ENCODE results near the gene DNAJC24. TPM values are rescaled to one million over a fixed set of nuclear protein-coding genes. Genes with fewer than 3 reads are reported as not detected.

Gene DNAJC24
- total RNA-seq, 2 donors from 2014 or later = 23.9 to 28.6 TPM

GRCh38 chr11:31351168-31351567 is 18.5 kb upstream of the DNAJC24 start:
- H3K4me3 ChIP-seq (ENCODE audit: low read length) = no peak overlapping the region
- Mint-ChIP-seq H3K27ac (no peak overlapping the region), H3K4me3 (no peak overlapping the region), H3K4me1 (peaks cover 17% of the 10 kb centered on the region), H3K9me3 (no peaks in the 10 kb centered on the region), H3K27me3 (ENCODE audit: insufficient read depth) (no peaks in the 10 kb centered on the region), H3K36me3 (ENCODE audit: low read depth) (no peaks in the 10 kb centered on the region)
- no peak for DNase-seq
- no peak overlapping the region for H3K9ac ChIP-seq (ENCODE audit: extremely low read depth, low read length, poor library complexity, severe bottlenecking)
- H3K27ac ChIP-seq (ENCODE audit: low read depth, low read length) = no peak overlapping the region
- TF ChIP-seq CTCF (conservative IDR thresholded peaks at IDR 0.05) = no peak
- H3K9me3 ChIP-seq (ENCODE audit: control insufficient read depth, low read length) = no peaks in the 10 kb centered on the region
- no peaks in the 10 kb centered on the region for H3K36me3 ChIP-seq (ENCODE audit: control insufficient read depth, insufficient read depth, low read length)
- H3K4me1 ChIP-seq (ENCODE audit: control insufficient read depth, insufficient read depth, low read length) = no peaks in the 10 kb centered on the region
- H3K27me3 ChIP-seq (ENCODE audit: control insufficient read depth, insufficient read depth, low read length, poor library complexity, severe bottlenecking) = no peaks in the 10 kb centered on the region

- Mint-ChIP-seq H3K27me3 (ENCODE audit: insufficient read depth) (no peaks in the 10 kb centered on the region), H3K4me1 (peaks cover 13% of the 10 kb centered on the region), H3K36me3 (ENCODE audit: low read depth) (no peaks in the 10 kb centered on the region), H3K9me3 (peaks cover 1% of the 10 kb centered on the region), H3K27ac (peak overlapping the region; percentile 55), H3K4me3 (no peak overlapping the region)
- WGBS, 2 experiments (ENCODE audit: insufficient coverage in 1 of 2, insufficient read length in 1 of 2) = 91 to 100% methylated on average over 1 to 2 of the region's 2 CpGs
- H3K27me3 ChIP-seq (ENCODE audit: control insufficient read depth, insufficient read depth, low read length, poor library complexity, severe bottlenecking) = no peaks in the 10 kb centered on the region
- H3K36me3 ChIP-seq (ENCODE audit: control insufficient read depth, insufficient read depth, low read length) = no peaks in the 10 kb centered on the region
- no peaks in the 10 kb centered on the region for H3K9me3 ChIP-seq (ENCODE audit: control insufficient read depth, low read length)
- no peak overlapping the region for H3K4me3 ChIP-seq (ENCODE audit: low read length)
- DNase-seq = no peak
- no peak overlapping the region for H3K9ac ChIP-seq (ENCODE audit: extremely low read depth, low read length, poor library complexity, severe bottlenecking)
- no peak overlapping the region for H3K27ac ChIP-seq (ENCODE audit: low read depth, low read length)
- H3K4me1 ChIP-seq (ENCODE audit: control insufficient read depth, insufficient read depth, low read length) = no peaks in the 10 kb centered on the region
- no peak for TF ChIP-seq CTCF (conservative IDR thresholded peaks at IDR 0.05)
Observed at GRCh38 chr11:31355131-31355530, 14.5 kb upstream of the DNAJC24 start.

- Histone ChIP-seq H3K36me3 (ENCODE audit: control insufficient read depth, insufficient read depth, low read length) (no peaks in the 10 kb centered on the region), H3K9me3 (ENCODE audit: control insufficient read depth, low read length) (no peaks in the 10 kb centered on the region), H3K4me1 (ENCODE audit: control insufficient read depth, insufficient read depth, low read length) (no peaks in the 10 kb centered on the region), H3K4me3 (ENCODE audit: low read length) (no peak overlapping the region), H3K27ac (ENCODE audit: low read depth, low read length) (no peak overlapping the region), H3K9ac (ENCODE audit: extremely low read depth, low read length, poor library complexity, severe bottlenecking) (no peak overlapping the region), H3K27me3 (ENCODE audit: control insufficient read depth, insufficient read depth, low read length, poor library complexity, severe bottlenecking) (no peaks in the 10 kb centered on the region)
- Mint-ChIP-seq H3K27me3 (ENCODE audit: insufficient read depth) (no peaks in the 10 kb centered on the region), H3K27ac (no peak overlapping the region), H3K36me3 (ENCODE audit: low read depth) (no peaks in the 10 kb centered on the region), H3K9me3 (peaks cover 1% of the 10 kb centered on the region), H3K4me3 (no peak overlapping the region), H3K4me1 (peaks cover 13% of the 10 kb centered on the region)
- TF ChIP-seq CTCF (conservative IDR thresholded peaks at IDR 0.05) = no peak
- WGBS, 2 experiments (ENCODE audit: insufficient coverage in 1 of 2, insufficient read length in 1 of 2) = 93 to 94% methylated on average over 4 to 5 of the region's 5 CpGs
- DNase-seq = no peak
Observed at GRCh38 chr11:31355817-31356216, 13.8 kb upstream of the DNAJC24 start.

Data from endodermal cell (in vitro differentiated cells).